GM19467 (cell line): ENCODE data around the gene THSD4.

Source experiments
- ATAC-seq: cut with Tn5 transposase; IDR thresholded peaks from one replicate; pipeline ENCODE4 v1.9.1; 2021; ENCODE audit warnings: mild to moderate bottlenecking, moderate library complexity; ENCODE audit not compliant: unreplicated experiment

The THSD4 gene

GRCh38 chr15:71097890-71098289 is 17.4 kb upstream of the THSD4 start:
- no peak for ATAC-seq

- ATAC-seq: no peak
Observed at GRCh38 chr15:71098920-71099319, 16.4 kb upstream of the THSD4 start.

GRCh38 chr15:71103102-71103676 is 12.1 kb upstream of the THSD4 start:
- no peak for ATAC-seq

- ATAC-seq: no peak
Observed at GRCh38 chr15:71104636-71105035, 10.6 kb upstream of the THSD4 start.

- ATAC-seq: no peak
Observed at GRCh38 chr15:71105444-71105843, 9.8 kb upstream of the THSD4 start.

GRCh38 chr15:71106802-71107500 is 8.3 kb upstream of the THSD4 start:
- no peak for ATAC-seq

- no peak for ATAC-seq
Observed at GRCh38 chr15:71107501-71107815, 7.8 kb upstream of the THSD4 start.

GRCh38 chr15:71109130-71109529 is 6.1 kb upstream of the THSD4 start:
- no peak for ATAC-seq

GRCh38 chr15:71109905-71110304 is 5.4 kb upstream of the THSD4 start:
- ATAC-seq: no peak

GRCh38 chr15:71110405-71111180 is 4.7 kb upstream of the THSD4 start:
- ATAC-seq: no peak

GRCh38 chr15:71111181-71111565 is 4.1 kb upstream of the THSD4 start:
- no peak for ATAC-seq

- no peak for ATAC-seq
Observed at GRCh38 chr15:71111950-71112349, 3.3 kb upstream of the THSD4 start.

- ATAC-seq: no peak
Observed at GRCh38 chr15:71112429-71112828, 2.8 kb upstream of the THSD4 start.

GRCh38 chr15:71114066-71114680 is 1.1 kb upstream of the THSD4 start:
- ATAC-seq: no peak

- peak; percentile 43 for ATAC-seq
Observed at GRCh38 chr15:71115567-71116351, 488 bp downstream of the THSD4 start.

GRCh38 chr15:71116366-71116765 is 1.1 kb downstream of the THSD4 start:
- ATAC-seq: no peak

GRCh38 chr15:71116942-71117341 is 1.7 kb downstream of the THSD4 start:
- ATAC-seq: no peak

GRCh38 chr15:71117714-71118305 is 2.5 kb downstream of the THSD4 start:
- no peak for ATAC-seq

GRCh38 chr15:71118345-71118744 is 3.1 kb downstream of the THSD4 start:
- ATAC-seq: no peak

- ATAC-seq: no peak
Observed at GRCh38 chr15:71118881-71119632, 3.8 kb downstream of the THSD4 start.
